ENCODE results near the gene SMIM14.
A peak's percentile ranks its signal among the peaks of the same experiment; 100 is the strongest.
"Not testable (repeated sequence)": the region's sequence is repeated elsewhere in the genome, so short reads cannot be mapped to it uniquely, and the experiment has no call there.

The SMIM14 gene

GRCh38 chr4:39528061-39528465 is 110.6 kb downstream of the SMIM14 start:
- DNase-seq, result peak in 1 of 2 donors; percentile 29

DNA sequence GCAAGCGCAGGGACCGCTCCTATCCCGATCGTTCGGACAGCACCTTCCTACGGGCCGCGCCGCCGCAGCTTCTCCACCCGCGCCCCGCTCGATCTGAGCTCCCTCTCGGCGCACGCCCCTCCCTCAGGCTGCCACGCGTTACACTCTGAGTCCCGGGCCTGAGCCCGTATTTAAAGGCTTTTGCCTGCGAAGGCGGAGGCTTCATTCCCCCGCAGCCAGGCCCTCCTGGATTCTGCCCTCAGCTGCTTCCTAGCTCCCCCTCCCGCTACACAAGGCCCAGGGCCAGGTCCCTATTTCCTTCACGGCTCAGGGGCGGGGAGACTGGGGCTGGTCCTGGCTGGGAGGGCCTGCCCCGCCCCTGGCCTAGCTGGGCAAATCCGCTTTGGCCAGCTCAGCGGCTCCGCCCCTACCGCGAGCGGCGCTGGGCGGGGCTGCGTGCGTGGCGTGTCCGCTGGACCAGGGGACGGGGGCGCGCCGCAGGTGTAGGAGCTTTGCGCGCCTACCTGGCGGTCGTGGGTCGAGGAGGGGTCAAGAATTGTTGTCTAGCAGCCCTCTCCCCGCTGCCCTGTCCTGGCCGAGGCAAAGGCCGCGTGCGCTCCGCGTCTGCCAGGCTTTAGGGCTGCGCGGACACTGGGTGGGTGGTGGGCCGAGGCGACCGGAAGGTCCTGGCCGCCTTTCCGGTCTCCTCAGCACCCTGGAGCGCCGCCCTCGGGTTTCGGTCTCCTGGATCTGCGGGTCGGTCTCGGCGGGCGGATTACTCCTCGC is 111.2 kb downstream of the SMIM14 start, which contains the start of gene UGDH:
Gene UGDH, minus strand, starts transcription at position 144 of the 765 bp plus-strand sequence. CDS start 5,927 bp downstream, outside the sequence.
- peak; percentile 89 to 91 for DNase-seq

DNA sequence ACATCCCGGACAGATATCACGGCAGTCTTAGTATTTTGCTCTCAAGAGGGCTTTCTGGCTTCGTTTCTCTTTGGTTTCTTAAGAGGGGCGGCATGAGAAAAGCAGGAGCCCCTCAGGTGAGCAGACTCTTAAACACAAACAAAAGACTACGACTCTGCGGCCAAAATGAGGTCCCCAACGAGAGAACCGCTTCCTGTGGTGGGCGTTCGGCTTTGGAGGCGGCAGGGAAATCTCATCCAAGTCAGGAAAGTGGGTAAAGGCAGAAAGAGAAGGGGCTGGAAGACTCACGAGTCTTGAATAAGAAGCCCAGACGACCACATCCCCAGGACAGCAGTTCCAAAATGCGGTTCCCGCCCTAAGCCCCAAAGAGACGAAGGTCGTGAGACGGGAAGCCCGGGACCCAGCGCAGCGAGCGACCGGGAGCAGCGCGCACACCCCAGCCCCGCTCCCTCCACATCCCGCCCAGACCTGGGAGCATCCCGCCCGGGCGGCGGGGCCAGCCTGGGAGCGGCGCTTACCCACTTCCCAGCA is 111.8 kb downstream of the SMIM14 start:
- DNase-seq, result no peak

GRCh38 chr4:39525822-39526690 is 112.6 kb downstream of the SMIM14 start:
- no peak for DNase-seq

GRCh38 chr4:39524161-39524957 is 114.3 kb downstream of the SMIM14 start:
- DNase-seq, result no peak

DNA sequence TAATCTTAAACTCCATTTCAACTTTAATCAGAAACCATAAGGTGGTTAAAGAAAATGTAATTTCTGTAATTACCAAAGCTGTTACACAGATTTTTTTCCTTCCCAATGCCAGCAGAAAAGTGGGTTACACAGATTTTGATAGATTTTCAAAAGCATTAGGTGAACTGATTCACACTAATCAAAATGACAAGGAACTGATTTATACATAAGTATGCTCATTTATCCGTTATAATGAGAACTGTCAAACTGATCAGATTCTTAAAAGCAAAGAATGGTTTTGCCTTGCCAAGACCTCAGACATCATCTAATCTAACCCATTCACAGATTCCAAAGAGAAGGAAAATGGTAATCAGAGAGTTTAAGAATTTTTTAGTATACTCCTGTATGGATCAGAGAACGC is 116.6 kb downstream of the SMIM14 start:
- DNase-seq, result no peak

DNA sequence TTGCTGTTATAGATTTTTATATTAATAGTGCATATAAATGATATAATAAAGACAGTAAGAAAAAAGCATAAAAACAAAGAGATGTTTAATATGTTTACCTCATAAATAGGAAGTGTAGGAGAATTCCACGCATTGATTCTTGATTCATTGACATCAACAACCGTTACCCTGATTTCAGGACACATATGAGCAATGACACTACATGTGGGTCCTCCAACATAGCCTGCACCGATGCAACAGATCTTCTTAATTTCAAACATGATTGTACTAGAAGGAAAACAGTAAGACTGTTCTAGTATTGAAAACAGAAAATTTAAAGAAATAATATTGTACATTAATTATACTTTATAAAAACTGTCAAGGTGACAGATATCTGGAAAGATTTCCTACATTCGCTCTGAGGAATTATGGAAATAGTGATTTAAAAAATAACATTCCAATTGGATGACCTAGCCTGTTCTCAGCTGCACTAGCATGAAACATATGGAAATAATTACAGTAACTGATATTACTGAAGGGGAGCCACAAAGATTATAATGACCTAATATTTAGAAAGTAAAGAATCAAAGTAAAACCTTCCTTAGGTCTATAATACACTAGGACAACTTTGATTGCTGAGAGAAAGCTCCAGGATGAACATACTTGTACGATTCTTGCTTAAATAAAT is 117.3 kb downstream of the SMIM14 start:
- no peak for DNase-seq

DNA sequence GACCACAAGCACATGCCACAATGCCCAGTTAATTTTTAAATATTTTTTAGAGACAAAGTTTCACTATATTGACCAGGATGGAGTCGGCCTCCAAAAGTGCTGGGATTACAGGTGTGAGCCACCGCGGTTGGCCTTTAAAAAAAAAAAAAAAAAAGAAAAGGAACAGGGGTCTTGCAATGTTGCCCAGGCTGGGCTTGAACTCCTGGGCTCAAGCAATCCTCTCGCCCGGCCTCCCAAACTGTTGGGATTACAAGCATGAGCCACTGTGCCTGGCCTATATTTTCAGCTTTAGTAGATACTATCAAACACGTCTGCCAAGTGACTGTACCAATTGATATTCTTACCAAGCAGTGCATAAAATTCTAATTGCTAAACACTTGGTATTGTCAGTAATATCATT is 120.2 kb downstream of the SMIM14 start:
- DNase-seq, result no peak

- DNase-seq, result no peak
Observed at GRCh38 chr4:39516407-39516966, 122.2 kb downstream of the SMIM14 start.

GRCh38 chr4:39515669-39516401 is 122.8 kb downstream of the SMIM14 start:
- DNase-seq, result not testable (repeated sequence)

GRCh38 chr4:39514888-39515401 is 123.7 kb downstream of the SMIM14 start:
- no peak for DNase-seq

DNA sequence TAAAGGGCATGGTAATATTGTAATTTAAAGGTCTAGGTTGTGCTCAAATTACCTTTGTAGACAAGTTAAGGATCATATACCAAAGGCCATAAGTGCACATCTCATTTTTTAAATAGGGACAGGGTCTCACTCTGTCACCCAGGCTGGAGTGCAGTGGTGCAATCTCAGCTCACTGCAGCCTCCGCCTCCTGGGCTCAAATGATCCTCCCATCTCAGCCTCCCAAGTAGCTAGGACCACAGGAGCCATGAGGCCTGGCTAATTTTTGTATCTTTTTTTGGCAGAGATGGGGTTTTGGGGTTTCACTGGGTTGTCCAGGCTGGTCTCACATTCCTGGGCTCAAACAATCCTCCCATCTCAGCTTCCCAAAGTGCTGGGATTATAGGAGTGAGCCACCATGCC is 124.4 kb downstream of the SMIM14 start:
- not testable (repeated sequence) for DNase-seq

- DNase-seq, result no peak
Observed at GRCh38 chr4:39510348-39510929, 128.2 kb downstream of the SMIM14 start.

GRCh38 chr4:39505581-39505980 is 133.1 kb downstream of the SMIM14 start:
- DNase-seq, result no peak

- DNase-seq, result no peak
Observed at GRCh38 chr4:39504538-39504937, 134.1 kb downstream of the SMIM14 start.

DNA sequence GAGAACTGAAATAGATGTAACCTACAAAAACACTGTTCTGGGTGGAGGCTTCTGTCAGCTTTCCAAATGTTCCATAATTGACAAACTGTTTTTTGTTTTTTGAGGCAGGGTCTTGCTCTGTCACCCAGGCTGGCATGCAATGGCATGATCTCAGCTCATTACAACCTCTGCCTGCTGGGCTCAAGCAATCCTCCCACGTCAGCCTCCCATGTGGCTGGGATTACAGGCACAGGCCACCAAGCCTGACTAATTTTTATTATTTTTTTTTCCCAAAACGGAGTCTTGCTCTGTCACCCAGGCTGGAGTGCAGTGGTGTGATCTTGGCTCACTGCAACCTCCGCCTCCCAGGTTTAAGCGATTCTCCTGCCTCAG is 136.0 kb downstream of the SMIM14 start:
- not testable (repeated sequence) for DNase-seq

DNA sequence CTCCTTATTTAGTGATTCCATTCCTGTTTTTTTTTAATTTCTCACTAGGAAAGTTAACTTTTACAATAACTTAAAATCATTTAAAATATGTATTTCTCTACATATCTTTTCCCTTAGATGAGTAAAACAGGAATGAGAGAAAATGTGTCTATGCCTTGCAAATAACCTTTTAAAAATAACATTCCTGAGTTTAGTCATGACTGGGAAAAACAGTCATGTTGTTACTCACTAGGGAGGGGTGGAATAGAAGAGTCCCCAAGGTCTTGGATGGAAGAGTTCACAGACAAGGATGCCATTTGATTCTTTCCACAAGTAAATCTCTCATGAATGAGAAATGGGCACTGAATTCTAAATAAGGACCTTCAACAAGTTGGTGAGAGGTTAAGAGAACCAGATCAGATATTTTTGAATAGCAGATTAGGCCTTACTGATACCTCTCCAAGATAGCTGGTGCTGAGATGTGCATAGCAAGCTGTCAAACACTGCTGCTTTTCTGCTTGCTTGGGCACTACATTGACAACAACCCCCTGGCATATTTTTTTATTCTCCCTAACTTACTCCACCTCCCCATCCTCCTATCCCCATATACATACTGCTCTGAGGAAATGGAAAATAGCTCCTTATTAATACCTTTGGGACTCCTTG is 136.5 kb downstream of the SMIM14 start:
- no peak for DNase-seq

GRCh38 chr4:39498727-39499020 is 140.0 kb downstream of the SMIM14 start:
- DNase-seq, result no peak

- DNase-seq, result no peak
Observed at GRCh38 chr4:39497909-39498726, 140.5 kb downstream of the SMIM14 start.

Data from activated CD4-positive, alpha-beta T cell treated with anti-CD3 and anti-CD28 coated beads for 4 hours (primary cell).